HG03045 (cell line): Measurements from ENCODE around the gene UQCRC2.
A peak's percentile ranks its signal among the peaks of the same experiment; 100 is the strongest.
"Not testable (repeated sequence)": the region's sequence is repeated elsewhere in the genome, so short reads cannot be mapped to it uniquely, and the experiment has no call there.

Experiments
- ATAC-seq: cut with Tn5 transposase; IDR thresholded peaks from one replicate; pipeline ENCODE4 v1.9.1; 2021; ENCODE audit warnings: mild to moderate bottlenecking, moderate library complexity; ENCODE audit not compliant: unreplicated experiment

Gene UQCRC2

DNA sequence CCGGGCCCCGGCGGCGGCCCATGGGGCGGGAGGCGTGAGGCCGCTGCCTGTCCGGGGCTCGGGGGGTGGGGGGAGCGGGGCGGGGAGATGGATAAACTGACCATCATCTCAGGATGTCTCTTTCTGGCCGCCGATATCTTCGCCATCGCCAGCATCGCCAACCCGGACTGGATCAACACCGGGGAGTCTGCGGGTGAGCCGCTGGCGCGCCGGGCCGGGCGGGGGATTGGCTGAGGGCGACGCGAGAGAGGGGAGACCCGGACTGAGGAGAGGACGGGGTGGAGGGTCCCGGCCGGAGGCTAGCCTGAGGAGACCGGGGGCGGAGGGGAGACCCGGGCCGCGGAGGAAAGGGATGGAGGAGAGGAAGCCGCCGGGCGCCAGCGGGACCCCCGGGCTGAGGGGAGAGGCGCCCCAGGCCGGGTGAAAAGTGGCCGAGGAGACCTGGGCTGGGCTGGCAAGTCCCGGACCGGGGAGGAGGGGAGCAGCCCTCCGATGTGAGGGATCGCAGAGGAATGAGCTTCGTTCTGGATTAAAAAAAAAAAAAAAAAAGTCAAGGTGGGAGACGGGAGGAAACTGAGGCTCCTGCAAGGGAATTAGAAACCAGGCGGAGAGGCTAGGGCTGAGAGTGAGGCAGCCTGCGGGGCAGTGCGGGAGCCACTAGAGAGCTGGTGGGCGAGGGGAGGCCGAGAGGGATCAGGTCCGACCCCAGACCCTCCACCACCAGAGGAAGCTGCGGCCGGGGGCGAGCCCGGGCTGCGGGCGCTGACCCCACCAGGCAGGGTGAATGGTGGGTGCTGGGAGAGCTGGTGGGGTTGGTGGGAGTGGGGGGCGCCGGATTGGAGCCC is 55.3 kb downstream of the UQCRC2 start:
- ATAC-seq: peak; percentile 29

- no peak for ATAC-seq
Measured at GRCh38 chr16:22010902-22011301, 57.7 kb downstream of the UQCRC2 start.

- ATAC-seq: no peak
Measured at GRCh38 chr16:22012241-22012640, 59.1 kb downstream of the UQCRC2 start.

DNA sequence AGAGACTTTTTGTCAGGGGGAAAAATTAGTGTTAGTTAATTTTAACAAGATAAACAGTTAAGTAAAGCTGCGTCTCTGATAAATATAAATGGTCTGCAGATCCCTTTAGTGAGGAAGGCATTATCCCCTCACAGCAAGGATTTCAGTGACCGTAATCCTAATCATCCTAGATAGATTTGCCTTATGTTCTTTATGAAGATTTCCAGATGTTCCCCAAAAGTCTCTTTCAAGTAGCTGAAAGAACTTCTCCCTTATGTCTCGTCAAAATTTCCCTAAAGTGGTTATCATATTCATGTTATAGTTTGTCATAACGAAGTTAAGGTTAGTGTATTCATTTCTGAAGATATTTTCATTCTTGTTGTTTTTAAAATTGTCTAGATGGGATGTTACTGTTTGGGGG is 60.3 kb downstream of the UQCRC2 start:
- no peak for ATAC-seq

DNA sequence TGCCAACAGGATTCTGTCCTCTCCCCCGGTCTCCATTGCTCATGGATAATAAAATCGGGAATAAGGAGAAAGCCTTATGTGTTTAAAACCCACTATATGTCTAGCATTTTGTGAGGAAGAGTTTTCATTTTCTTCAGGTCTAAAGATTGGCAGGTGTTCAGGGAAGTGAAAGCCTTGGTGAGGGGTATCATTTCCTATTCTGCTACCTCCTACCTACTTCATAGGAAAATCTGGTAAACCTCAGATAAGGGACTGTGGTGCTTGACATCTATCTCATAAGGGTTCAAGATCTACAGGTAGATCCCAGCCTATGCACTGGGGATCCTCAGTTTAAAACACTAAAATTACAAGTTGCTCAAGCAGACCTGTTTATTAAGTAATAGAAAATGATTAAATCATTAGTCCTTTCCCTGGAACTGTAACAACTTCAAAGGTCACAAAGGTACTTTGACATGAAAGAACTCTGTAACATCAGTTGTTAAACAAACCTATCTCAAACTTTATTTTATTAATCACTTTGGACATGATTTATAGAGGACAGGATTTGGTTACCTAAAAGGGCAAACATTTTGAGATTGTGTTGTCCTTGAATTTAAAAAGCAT is 61.2 kb downstream of the UQCRC2 start:
- no peak for ATAC-seq

DNA sequence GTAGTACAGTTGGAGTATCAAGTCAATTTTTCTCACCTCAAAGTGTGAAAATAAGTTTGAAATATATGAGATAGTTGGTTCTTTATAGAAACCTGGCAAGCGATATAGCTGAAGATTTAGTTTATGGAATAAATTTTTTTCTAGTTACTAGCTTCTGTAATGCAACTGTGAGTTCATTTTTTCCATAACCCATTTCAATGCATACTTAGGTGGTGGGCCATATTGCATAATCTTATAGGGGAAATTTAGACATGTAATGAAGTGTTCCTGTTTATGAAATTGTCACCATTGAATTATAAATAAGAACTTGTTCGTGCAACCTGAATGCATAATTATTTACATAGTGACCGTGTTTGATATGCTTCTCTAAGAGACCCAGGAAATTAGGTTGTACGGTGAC is 63.8 kb downstream of the UQCRC2 start:
- no peak for ATAC-seq

GRCh38 chr16:22018559-22018958 is 65.4 kb downstream of the UQCRC2 start:
- ATAC-seq: no peak

- no peak for ATAC-seq
Measured at GRCh38 chr16:22022151-22022550, 69.0 kb downstream of the UQCRC2 start.

DNA sequence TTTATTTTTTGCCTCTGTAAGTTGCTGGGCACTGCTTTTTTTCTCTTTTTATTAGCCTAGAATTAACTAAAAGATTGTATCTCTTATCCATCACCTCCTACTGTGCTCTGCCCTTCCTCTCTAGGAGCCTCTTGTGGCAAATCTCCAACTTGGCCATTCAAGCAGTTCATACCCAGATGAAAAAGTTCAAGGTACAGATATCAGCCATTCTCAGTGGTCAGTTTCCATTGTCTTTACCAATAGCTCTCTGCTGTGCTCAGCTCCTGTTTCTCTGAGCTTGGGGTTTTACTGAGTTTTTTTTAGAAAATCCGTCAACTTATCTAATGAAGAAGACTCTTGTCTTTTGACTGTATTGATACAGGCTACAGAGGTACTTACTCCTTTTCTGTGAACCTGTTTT is 70.3 kb downstream of the UQCRC2 start:
- no peak for ATAC-seq

DNA sequence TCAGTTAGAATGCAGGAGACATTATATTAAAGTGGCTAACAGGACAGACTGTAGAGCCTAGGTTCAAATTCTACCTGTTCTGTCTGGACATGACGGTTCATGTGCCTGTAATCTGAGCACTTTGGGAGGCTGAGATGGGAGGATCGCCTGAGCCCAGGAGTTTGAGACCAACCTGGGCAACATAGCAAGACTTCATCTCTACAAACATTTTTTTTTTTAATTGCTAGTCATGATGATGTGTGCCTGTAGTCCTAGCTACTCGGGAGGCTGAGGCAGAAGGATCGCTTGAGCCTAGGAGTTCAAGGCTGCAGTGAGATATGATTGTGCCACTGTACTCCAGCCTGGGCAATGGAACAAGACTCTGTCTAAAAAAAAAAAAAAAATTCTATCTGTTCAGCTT is 71.6 kb downstream of the UQCRC2 start:
- not testable (repeated sequence) for ATAC-seq

- ATAC-seq: no peak
Measured at GRCh38 chr16:22027633-22028032, 74.5 kb downstream of the UQCRC2 start.

GRCh38 chr16:22029632-22030031 is 76.5 kb downstream of the UQCRC2 start:
- ATAC-seq: no peak

GRCh38 chr16:22030087-22030812 is 77.1 kb downstream of the UQCRC2 start:
- ATAC-seq: no peak

- ATAC-seq: no peak
Measured at GRCh38 chr16:22031483-22032083, 78.4 kb downstream of the UQCRC2 start.
